Upper lobe of left lung (tissue), 6 donors: ENCODE results near the gene DAPK3. TPM values are rescaled to one million over a fixed set of nuclear protein-coding genes. Genes with fewer than 3 reads are reported as not detected.
A peak's percentile ranks its signal among the peaks of the same experiment; 100 is the strongest.
"Not testable (repeated sequence)": the region's sequence is repeated elsewhere in the genome, so short reads cannot be mapped to it uniquely, and the experiment has no call there.

ENCODE experiments used
- ATAC-seq, 2 donors: fragments of 200-7000 bp; cut with Tn5 transposase; one replicate each; pipeline ENCODE4 v1.9.1; 2022; ENCODE audit warnings: mild to moderate bottlenecking in 2 of 2, moderate library complexity in 2 of 2; ENCODE audit not compliant: low FRiP score in 2 of 2
- DNase-seq, 2 donors: peaks; one replicate each; pipeline ENCODE4 v3.0.0-alpha.2; 2019 to 2020
- H3K27ac ChIP-seq, 4 donors: fragments of 200-600 bp; sonication (generic); one replicate each; pipeline ENCODE4 v1.5.1; 2016 to 2019
- H3K27me3 ChIP-seq, 4 donors: fragments of 200-600 bp; sonication (generic); one replicate each; pipeline ENCODE4 v1.5.1; 2017 to 2019
- H3K36me3 ChIP-seq, 4 donors: fragments of 200-600 bp; sonication (generic); one replicate each; pipeline ENCODE4 v1.5.1; 2016 to 2019
- H3K4me1 ChIP-seq, 4 donors: fragments of 200-600 bp; sonication (generic); one replicate each; pipeline ENCODE4 v1.5.1; 2018 to 2019
- H3K4me3 ChIP-seq, 4 donors: fragments of 200-600 bp; sonication (generic); one replicate each; pipeline ENCODE4 v1.5.1; 2017 to 2019; ENCODE audit warnings: mild to moderate bottlenecking in 2 of 4, moderate library complexity in 1 of 4
- H3K9me3 ChIP-seq, 4 donors: fragments of 200-600 bp; sonication (generic); one replicate each; pipeline ENCODE4 v1.5.1; 2018 to 2019
- CTCF ChIP-seq, 6 experiments: fragments of 450-650 bp in 4 of 6; fragments of 200-600 bp in 2 of 6; sonication (generic) in 2 of 6; IDR thresholded peaks; one replicate each; pipeline ENCODE4 v1.5.1; 2016 to 2019; ENCODE audit warnings: antibody characterized with exemption in 6 of 6
- EP300 ChIP-seq, 4 donors: sonication (generic); formaldehyde crosslinking; IDR thresholded peaks; one replicate each; pipeline ENCODE4 v1.5.1; 2017; ENCODE audit warnings: antibody characterized with exemption in 4 of 4, control low read depth in 2 of 4
- POLR2A ChIP-seq, 4 donors: fragments of 450-650 bp; IDR thresholded peaks; one replicate each; pipeline ENCODE4 v1.5.1; 2016 to 2017; ENCODE audit warnings: antibody characterized with exemption in 4 of 4, mild to moderate bottlenecking in 2 of 4
- POLR2AphosphoS5 ChIP-seq, 2 donors: sonication (generic); formaldehyde crosslinking; IDR thresholded peaks; one replicate each; pipeline ENCODE4 v1.5.1; 2017; ENCODE audit warnings: antibody characterized with exemption in 2 of 2
- WGBS, 2 donors: methylation state at CpG; one replicate each; pipeline ENCODE4 v1.1.5; 2017 to 2018; 5-methylcytosine and 5-hydroxymethylcytosine counted together
- total RNA-seq, 6 donors: library from RNA; depleted of rRNA in 4 of 6; stranded (reverse); fragments of >200 nt in 4 of 6; gene quantifications; one replicate each; pipeline versions ENCODE4 v1.1.0 to v1.2.1, GENCODE V29; 2016 to 2021
- donor health status: DM: no; HTN: no; CAD: no; lungs with moderate emphysema.
- donor health status: DM: no; HTN: yes; CAD: no; lungs with severe emphysema.

The DAPK3 gene
- total RNA-seq, 6 donors from 2014 or later, result 54.3 to 107 (median 80.6) TPM

DNA sequence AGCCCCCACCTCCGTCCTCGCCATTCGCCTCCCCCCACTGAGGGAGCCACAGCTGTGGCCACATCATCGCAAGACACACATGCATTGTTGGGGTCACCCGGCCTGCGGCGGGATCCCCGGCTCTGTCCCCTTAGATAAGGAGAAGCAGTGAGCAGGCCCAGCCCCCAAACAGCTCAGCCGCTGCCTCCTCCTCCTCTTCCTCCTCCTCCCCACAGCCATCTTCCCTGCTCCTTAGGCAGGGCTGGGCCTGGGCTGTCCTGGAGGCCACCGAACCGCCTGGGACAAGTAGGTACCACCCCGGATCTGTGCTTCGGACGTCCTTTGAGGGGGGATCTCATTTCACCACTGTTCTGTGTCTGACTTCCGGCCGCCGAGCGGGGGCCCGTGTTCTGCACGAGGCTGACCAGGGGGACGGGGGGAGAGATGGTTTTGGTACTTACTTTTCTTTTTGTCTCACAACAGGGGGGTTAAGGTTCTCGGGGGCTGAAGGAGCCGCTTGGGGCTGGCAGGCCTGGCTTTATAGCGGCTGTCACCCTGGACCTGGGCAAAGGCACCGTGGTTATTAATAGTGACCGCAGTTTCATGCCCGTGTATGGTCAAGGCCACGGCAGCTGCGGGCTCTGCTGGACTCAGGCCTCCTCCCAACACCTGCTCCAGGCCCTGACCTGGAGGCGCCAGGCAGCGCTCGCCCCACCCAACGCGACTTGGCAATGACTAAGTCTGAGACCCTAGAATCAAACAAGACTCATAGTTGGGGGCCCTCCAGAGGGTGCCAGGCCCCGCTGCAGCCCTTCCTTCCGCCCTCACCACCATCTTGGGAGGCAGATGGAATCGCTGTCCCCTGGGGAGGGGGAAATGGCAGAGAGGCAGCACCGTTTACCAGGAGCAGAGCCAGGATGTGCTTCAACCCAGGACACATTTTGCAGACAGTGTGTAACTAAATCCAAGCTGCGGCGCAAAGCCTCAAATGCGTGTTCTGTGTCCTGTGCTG is 19.7 kb downstream of the DAPK3 start:
- TF ChIP-seq POLR2A (IDR thresholded peaks at IDR 0.05), result no peak
- TF ChIP-seq EP300 (IDR thresholded peaks at IDR 0.05), result no peak
- H3K4me3 ChIP-seq, result peak overlapping the region in 3 of 4 donors; percentile 3 to 27 (median 22)
- 34 to 38% methylated on average over 15 to 36 of the region's 41 CpGs for WGBS, 2 donors
- DNase-seq (peak in 1 of 2 donors; percentile 82), ATAC-seq (no peak)
- peaks cover 0 to 9% (median 6%) of the 10 kb centered on the region in 4 donors for H3K36me3 ChIP-seq
- no peaks in the 10 kb centered on the region for H3K9me3 ChIP-seq
- H3K4me1 ChIP-seq, result peaks cover 0 to 16% (median 6%) of the 10 kb centered on the region in 4 donors
- H3K27me3 ChIP-seq, result peaks cover 0 to 6% (median 0%) of the 10 kb centered on the region in 4 donors
- peak overlapping the region in 3 of 4 donors; percentile 30 to 54 (median 49) for H3K27ac ChIP-seq

GRCh38 chr19:3949997-3950859 is 20.7 kb downstream of the DAPK3 start:
- ATAC-seq, result no peak

GRCh38 chr19:3949294-3949693 is 21.6 kb downstream of the DAPK3 start:
- ATAC-seq (no peak), DNase-seq (no peak)
- peaks cover 0 to 6% (median 0%) of the 10 kb centered on the region in 4 donors for H3K27me3 ChIP-seq
- peaks cover 0 to 16% (median 6%) of the 10 kb centered on the region in 4 donors for H3K4me1 ChIP-seq
- 70 to 73% methylated on average over 4 to 7 of the region's 11 CpGs for WGBS, 2 donors
- no peak overlapping the region for H3K27ac ChIP-seq
- no peaks in the 10 kb centered on the region for H3K36me3 ChIP-seq
- no peaks in the 10 kb centered on the region for H3K9me3 ChIP-seq
- no peak for TF ChIP-seq EP300 (IDR thresholded peaks at IDR 0.05)
- TF ChIP-seq POLR2AphosphoS5 (IDR thresholded peaks at IDR 0.05), result no peak
- no peak for TF ChIP-seq POLR2A (IDR thresholded peaks at IDR 0.05)
- no peak for TF ChIP-seq CTCF (IDR thresholded peaks at IDR 0.05)
- no peak overlapping the region for H3K4me3 ChIP-seq

More at GRCh38 chr19:3949997-3950859, 20.7 kb downstream of the DAPK3 start:
- H3K27me3 ChIP-seq, result peaks cover 0 to 6% (median 0%) of the 10 kb centered on the region in 4 donors
- peak overlapping the region in 2 of 4 donors; percentile 22 to 27 for H3K4me3 ChIP-seq
- DNase-seq, result no peak
- TF ChIP-seq EP300 (IDR thresholded peaks at IDR 0.05) (no peak), POLR2AphosphoS5 (IDR thresholded peaks at IDR 0.05) (no peak), CTCF (IDR thresholded peaks at IDR 0.05) (no peak), POLR2A (IDR thresholded peaks at IDR 0.05) (no peak)
- H3K9me3 ChIP-seq, result no peaks in the 10 kb centered on the region
- H3K27ac ChIP-seq, result peak overlapping the region in 3 of 4 donors; percentile 30 to 54 (median 49)
- H3K36me3 ChIP-seq, result no peaks in the 10 kb centered on the region
- peaks cover 0 to 16% (median 6%) of the 10 kb centered on the region in 4 donors for H3K4me1 ChIP-seq
- WGBS, 2 donors, result 43 to 80% methylated on average over 1 to 20 of the region's 20 CpGs

GRCh38 chr19:3947316-3947933 is 23.5 kb downstream of the DAPK3 start:
- H3K36me3 ChIP-seq, H3K27ac ChIP-seq, H3K9me3 ChIP-seq, H3K27me3 ChIP-seq, H3K4me3 ChIP-seq, ATAC-seq, DNase-seq: not testable (repeated sequence)
- WGBS, 2 donors, result 80 to 90% methylated on average over 15 of the region's 15 CpGs
- H3K4me1 ChIP-seq, result peaks cover 0 to 16% (median 6%) of the 10 kb centered on the region in 4 donors

DNA sequence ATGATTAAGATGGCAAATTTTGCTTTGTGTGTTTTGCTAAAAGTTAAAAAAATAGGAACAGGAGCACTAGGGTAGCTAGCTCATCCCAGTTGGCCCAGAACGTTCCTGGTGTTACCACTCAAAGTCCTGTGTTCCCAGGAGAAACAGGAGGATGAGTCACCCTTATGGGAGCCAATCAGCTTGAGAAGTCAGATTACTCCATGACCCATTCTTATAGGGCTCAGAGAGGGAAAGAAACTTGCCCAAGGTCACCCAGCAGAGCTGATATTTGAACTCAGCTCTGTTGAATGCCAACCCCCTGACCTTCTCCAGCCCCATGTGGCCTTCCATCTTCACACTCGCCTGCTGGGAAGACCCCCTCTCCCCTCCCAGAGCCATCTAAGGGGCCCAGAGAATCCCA is 25.1 kb downstream of the DAPK3 start:
- ATAC-seq, result no peak
- peaks cover 0 to 5% (median 0%) of the 10 kb centered on the region in 4 donors for H3K27me3 ChIP-seq
- H3K4me1 ChIP-seq, result peaks cover 0 to 7% (median 4%) of the 10 kb centered on the region in 4 donors
- no peak for TF ChIP-seq POLR2AphosphoS5 (IDR thresholded peaks at IDR 0.05)
- no peak for TF ChIP-seq POLR2A (IDR thresholded peaks at IDR 0.05)
- no peak for TF ChIP-seq EP300 (IDR thresholded peaks at IDR 0.05)
- no peak for TF ChIP-seq CTCF (IDR thresholded peaks at IDR 0.05)
- no peak overlapping the region for H3K4me3 ChIP-seq
- 51 to 68% methylated on average over 2 of the region's 2 CpGs for whole genome bisulfite sequencing, 2 donors
- no peak for DNase-seq
- no peaks in the 10 kb centered on the region for H3K36me3 ChIP-seq
- no peaks in the 10 kb centered on the region for H3K9me3 ChIP-seq
- H3K27ac ChIP-seq, result no peak overlapping the region
